ENCODE results near the gene ADGRV1. TPM values are rescaled to one million over a fixed set of nuclear protein-coding genes. Genes with fewer than 3 reads are reported as not detected.

Gene ADGRV1
- total RNA-seq, 1 experiment from 2014 or later, result not detected

DNA sequence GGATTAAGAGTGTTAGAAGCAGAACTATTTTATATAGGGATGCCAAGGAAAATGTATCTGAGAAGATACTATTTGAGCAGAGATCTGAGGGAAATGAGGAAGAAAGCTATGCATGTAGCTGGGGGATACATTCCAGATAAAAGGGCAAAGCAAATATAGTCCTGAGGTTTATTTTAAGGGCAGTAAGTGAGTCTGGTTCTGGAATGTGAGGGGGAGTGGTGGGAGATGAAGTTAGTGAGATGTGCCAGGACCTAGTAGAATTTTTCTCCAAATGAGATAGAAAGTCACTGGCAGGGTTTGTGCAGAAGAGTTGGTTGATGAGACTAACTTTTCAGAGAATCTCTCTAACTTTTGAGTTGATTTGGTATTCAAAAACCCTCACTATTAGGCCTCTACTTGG lies 374.7 kb downstream of the ADGRV1 start:
- no TSS peak for BruUV-seq (replicated peaks)
- DNase-seq (ENCODE audit: unreplicated experiment), result no peak
- Mint-ChIP-seq H3K9me3 (ENCODE audit: unreplicated experiment) (no peaks in the 10 kb centered on the region), H3K4me3 (ENCODE audit: unreplicated experiment) (no peak overlapping the region), H3K36me3 (ENCODE audit: insufficient read depth, unreplicated experiment) (peaks cover 6% of the 10 kb centered on the region), H3K4me1 (ENCODE audit: insufficient read depth, unreplicated experiment) (peaks cover 11% of the 10 kb centered on the region), H3K27me3 (ENCODE audit: insufficient read depth, unreplicated experiment) (no peaks in the 10 kb centered on the region), H3K27ac (ENCODE audit: low read depth, unreplicated experiment) (no peak overlapping the region)
- CTCF ChIA-PET, result interaction anchor here (0.7 to 5.5 kb wide), 19 partner anchors 8 to 452 kb away, joined by 3 to 96 read pairs (median 5); partner anchors contain the start of gene ARRDC3
- TF ChIP-seq, protein P1, sequence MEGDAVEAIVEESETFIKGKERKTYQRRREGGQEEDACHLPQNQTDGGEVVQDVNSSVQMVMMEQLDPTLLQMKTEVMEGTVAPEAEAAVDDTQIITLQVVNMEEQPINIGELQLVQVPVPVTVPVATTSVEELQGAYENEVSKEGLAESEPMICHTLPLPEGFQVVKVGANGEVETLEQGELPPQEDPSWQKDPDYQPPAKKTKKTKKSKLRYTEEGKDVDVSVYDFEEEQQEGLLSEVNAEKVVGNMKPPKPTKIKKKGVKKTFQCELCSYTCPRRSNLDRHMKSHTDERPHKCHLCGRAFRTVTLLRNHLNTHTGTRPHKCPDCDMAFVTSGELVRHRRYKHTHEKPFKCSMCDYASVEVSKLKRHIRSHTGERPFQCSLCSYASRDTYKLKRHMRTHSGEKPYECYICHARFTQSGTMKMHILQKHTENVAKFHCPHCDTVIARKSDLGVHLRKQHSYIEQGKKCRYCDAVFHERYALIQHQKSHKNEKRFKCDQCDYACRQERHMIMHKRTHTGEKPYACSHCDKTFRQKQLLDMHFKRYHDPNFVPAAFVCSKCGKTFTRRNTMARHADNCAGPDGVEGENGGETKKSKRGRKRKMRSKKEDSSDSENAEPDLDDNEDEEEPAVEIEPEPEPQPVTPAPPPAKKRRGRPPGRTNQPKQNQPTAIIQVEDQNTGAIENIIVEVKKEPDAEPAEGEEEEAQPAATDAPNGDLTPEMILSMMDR (IDR thresholded peaks at IDR 0.05; ENCODE audit: unreplicated experiment), result no peak
- intact Hi-C loops (cut with micrococcal nuclease), result loop anchor here (2.0 kb wide), 2 partner anchors 66 to 294 kb away; no protein-coding TSS in a partner anchor
- POLR2A ChIA-PET, result interaction anchor here (0.6 to 5.1 kb wide), 9 partner anchors 44 to 486 kb away, joined by 3 to 64 read pairs (median 4); partner anchors contain the start of gene ARRDC3

DNA sequence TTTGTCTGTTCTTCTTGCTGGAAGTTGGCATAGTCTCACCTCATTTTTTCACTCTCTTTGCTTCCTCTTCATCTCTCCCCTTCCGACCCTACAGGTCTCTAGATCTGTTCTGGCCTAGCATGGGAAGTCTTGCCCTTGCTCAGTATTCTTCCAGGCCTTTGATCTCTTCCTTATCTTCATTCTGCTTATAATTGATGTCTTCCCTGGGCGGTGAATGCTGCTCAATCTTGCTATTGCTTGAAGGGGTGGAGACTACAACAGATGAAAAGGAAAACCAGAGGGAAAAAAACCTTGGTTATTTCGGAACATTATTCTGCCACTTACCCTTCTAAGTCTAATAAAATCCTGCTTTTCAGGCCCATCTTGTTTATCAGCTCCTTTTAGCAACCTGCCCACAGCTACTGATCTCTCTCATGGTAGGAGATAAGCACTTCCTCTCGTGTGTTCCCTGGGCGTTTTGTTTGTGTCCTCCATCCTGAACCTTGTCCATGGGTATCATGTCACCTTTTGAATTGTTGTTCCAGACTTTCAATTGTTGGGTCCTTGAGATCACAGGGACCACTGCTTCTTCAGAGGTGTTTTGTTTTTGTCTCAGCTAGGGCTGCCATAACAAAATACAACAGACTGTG lies 375.6 kb downstream of the ADGRV1 start:
- CTCF ChIA-PET, result interaction anchor here (0.5 to 5.5 kb wide), 8 partner anchors 11 to 462 kb away, joined by 3 to 96 read pairs (median 4); partner anchors contain the start of gene ARRDC3
- Mint-ChIP-seq H3K4me1 (ENCODE audit: insufficient read depth, unreplicated experiment) (peaks cover 14% of the 10 kb centered on the region), H3K9me3 (ENCODE audit: unreplicated experiment) (no peaks in the 10 kb centered on the region), H3K27ac (ENCODE audit: low read depth, unreplicated experiment) (no peak overlapping the region), H3K36me3 (ENCODE audit: insufficient read depth, unreplicated experiment) (peaks cover 6% of the 10 kb centered on the region), H3K4me3 (ENCODE audit: unreplicated experiment) (no peak overlapping the region), H3K27me3 (ENCODE audit: insufficient read depth, unreplicated experiment) (no peaks in the 10 kb centered on the region)
- no TSS peak for BruUV-seq (replicated peaks)
- POLR2A ChIA-PET, result interaction anchor here (0.6 to 5.1 kb wide), 3 partner anchors 70 to 450 kb away, joined by 3 to 64 read pairs (median 3); partner anchors contain the start of gene ARRDC3
- intact Hi-C loops (cut with micrococcal nuclease), result no loop called here
- DNase-seq (ENCODE audit: unreplicated experiment), result no peak
- TF ChIP-seq, protein P1 (IDR thresholded peaks at IDR 0.05; ENCODE audit: unreplicated experiment), result no peak

DNA sequence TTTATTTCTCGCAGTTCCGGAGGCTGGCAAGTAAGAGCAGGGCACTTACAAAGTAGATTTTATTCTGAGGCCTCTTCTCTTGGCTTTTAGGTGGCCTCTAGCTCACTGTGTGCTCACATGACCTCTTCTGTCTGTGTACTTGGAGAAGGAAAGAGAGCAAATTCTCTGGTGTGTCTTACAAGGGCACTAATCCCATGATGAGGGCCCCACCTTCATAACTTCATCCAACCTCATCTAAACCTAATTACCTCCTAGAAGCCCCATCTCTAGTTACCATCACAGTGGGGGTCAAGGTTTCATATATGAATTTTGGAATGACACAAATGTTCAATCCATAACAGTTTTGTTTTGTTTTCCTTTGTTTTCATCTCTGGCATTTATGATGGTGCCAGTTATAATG lies 376.1 kb downstream of the ADGRV1 start:
- TF ChIP-seq, protein P1 (IDR thresholded peaks at IDR 0.05; ENCODE audit: unreplicated experiment), result no peak
- Mint-ChIP-seq H3K9me3 (ENCODE audit: unreplicated experiment) (no peaks in the 10 kb centered on the region), H3K4me1 (ENCODE audit: insufficient read depth, unreplicated experiment) (peaks cover 19% of the 10 kb centered on the region), H3K4me3 (ENCODE audit: unreplicated experiment) (no peak overlapping the region), H3K27ac (ENCODE audit: low read depth, unreplicated experiment) (no peak overlapping the region), H3K27me3 (ENCODE audit: insufficient read depth, unreplicated experiment) (no peaks in the 10 kb centered on the region), H3K36me3 (ENCODE audit: insufficient read depth, unreplicated experiment) (peaks cover 6% of the 10 kb centered on the region)
- ChIA-PET POLR2A (interaction anchor here (5.1 kb wide), 1 partner anchor 449 kb away, joined by 64 read pairs; the partner anchor contains the start of gene ARRDC3), CTCF (interaction anchor here (1.0 to 5.5 kb wide), 6 partner anchors 12 to 451 kb away, joined by 3 to 96 read pairs (median 4); partner anchors contain the start of gene ARRDC3)
- intact Hi-C loops (cut with micrococcal nuclease), result no loop called here
- no peak for DNase-seq (ENCODE audit: unreplicated experiment)
- no TSS peak for BruUV-seq (replicated peaks)

DNA sequence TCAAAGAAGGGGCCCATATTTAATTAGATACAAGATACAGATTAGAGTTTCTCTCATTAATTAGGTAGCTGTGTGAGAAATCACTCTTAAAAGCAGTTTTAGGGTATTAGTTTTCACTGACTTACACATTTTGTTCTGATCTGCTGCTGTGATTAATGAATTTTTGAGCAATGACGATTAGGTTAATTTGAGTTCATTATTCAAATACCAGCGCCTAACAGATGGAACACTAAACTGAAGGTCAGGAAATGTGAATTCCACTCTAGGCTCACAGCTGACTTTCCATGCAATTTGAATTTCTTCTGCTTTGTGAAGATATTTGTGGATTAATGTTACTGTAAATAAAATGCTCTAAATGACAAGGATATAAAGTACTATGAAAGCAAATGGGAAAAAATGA lies 380.6 kb downstream of the ADGRV1 start:
- intact Hi-C loops (cut with micrococcal nuclease), result no loop called here
- H3K27ac Mint-ChIP-seq (ENCODE audit: low read depth, unreplicated experiment), result peak overlapping the region; percentile 10
- peaks cover 19% of the 10 kb centered on the region for H3K4me1 Mint-ChIP-seq (ENCODE audit: insufficient read depth, unreplicated experiment)
- DNase-seq (ENCODE audit: unreplicated experiment), result no peak
- TF ChIP-seq, protein P1 (IDR thresholded peaks at IDR 0.05; ENCODE audit: unreplicated experiment), result no peak
- H3K9me3 Mint-ChIP-seq (ENCODE audit: unreplicated experiment), result no peaks in the 10 kb centered on the region
- no peaks in the 10 kb centered on the region for H3K27me3 Mint-ChIP-seq (ENCODE audit: insufficient read depth, unreplicated experiment)
- BruUV-seq (replicated peaks), result no TSS peak
- CTCF ChIA-PET, result interaction anchor here (0.6 to 1.0 kb wide), 3 partner anchors 77 to 447 kb away, joined by 4 to 5 read pairs (median 4); no protein-coding TSS in a partner anchor
- H3K4me3 Mint-ChIP-seq (ENCODE audit: unreplicated experiment), result no peak overlapping the region
- H3K36me3 Mint-ChIP-seq (ENCODE audit: insufficient read depth, unreplicated experiment), result no peaks in the 10 kb centered on the region
- POLR2A ChIA-PET, result interaction anchor here (0.6 to 3.2 kb wide), 12 partner anchors 44 to 444 kb away, joined by 3 to 20 read pairs (median 5); partner anchors contain the start of gene ARRDC3
